Activated CD4-positive, CD25-positive, alpha-beta regulatory T cell treated with anti-CD3 and anti-CD28 coated beads, Interleukin-2, amount 50 U/mL, for 72 hours (primary cell): ENCODE measurements around the gene HSPA12A.

Experiments used
- DNase-seq: peaks from one replicate; pipeline ENCODE4 v3.0.0; 2021

HSPA12A gene

GRCh38 chr10:116743266-116744064 is 1.1 kb upstream of the HSPA12A start:
- no peak for DNase-seq

GRCh38 chr10:116741391-116742351 is 695 bp downstream of the HSPA12A start:
- DNase-seq: no peak

- no peak for DNase-seq
These were observed 1.4 kb downstream of the HSPA12A start for GRCh38 chr10:116740971-116741370.

- no peak for DNase-seq
These were observed 4.0 kb downstream of the HSPA12A start for GRCh38 chr10:116738339-116738738.

- DNase-seq: no peak
These were observed 4.6 kb downstream of the HSPA12A start for GRCh38 chr10:116737627-116738327.

- DNase-seq: no peak
These were observed 8.8 kb downstream of the HSPA12A start for GRCh38 chr10:116733566-116733965.

GRCh38 chr10:116732573-116732972 is 9.8 kb downstream of the HSPA12A start:
- DNase-seq: no peak

GRCh38 chr10:116730464-116731260 is 11.7 kb downstream of the HSPA12A start:
- DNase-seq: no peak

- DNase-seq: no peak
These were observed 13.1 kb downstream of the HSPA12A start for GRCh38 chr10:116729243-116729642.

- no peak for DNase-seq
These were observed 13.8 kb downstream of the HSPA12A start for GRCh38 chr10:116728526-116729096.

GRCh38 chr10:116723428-116724281 is 18.7 kb downstream of the HSPA12A start:
- DNase-seq: no peak

- DNase-seq: no peak
These were observed 19.5 kb downstream of the HSPA12A start for GRCh38 chr10:116722736-116723427.

- DNase-seq: no peak
These were observed 20.6 kb downstream of the HSPA12A start for GRCh38 chr10:116721547-116722392.

GRCh38 chr10:116720668-116721546 is 21.5 kb downstream of the HSPA12A start:
- DNase-seq: no peak

- DNase-seq: no peak
These were observed 22.1 kb downstream of the HSPA12A start for GRCh38 chr10:116720241-116720643.

- no peak for DNase-seq
These were observed 22.6 kb downstream of the HSPA12A start for GRCh38 chr10:116719804-116720203.

GRCh38 chr10:116718058-116718457 is 24.3 kb downstream of the HSPA12A start:
- DNase-seq: no peak

GRCh38 chr10:116716381-116716780 is 26.0 kb downstream of the HSPA12A start:
- DNase-seq: no peak
